Duodenal mucosa (tissue), 2 donors: ENCODE results near the gene DDX31.

Source experiments
- H3K27ac ChIP-seq: one replicate; pipeline ENCODE4 v1.7.0; 2013; ENCODE audit warnings: low read depth, low read length
- H3K27me3 ChIP-seq, 2 donors: one replicate each; pipeline ENCODE4 v1.7.0; 2013; ENCODE audit warnings: low read length in 2 of 2, control low read depth in 1 of 2; ENCODE audit not compliant: insufficient read depth in 2 of 2, control insufficient read depth in 1 of 2
- H3K36me3 ChIP-seq, 2 donors: one replicate each; pipeline ENCODE4 v1.7.0; 2013; ENCODE audit warnings: low read length in 2 of 2, control low read depth in 1 of 2; ENCODE audit not compliant: insufficient read depth in 2 of 2, control insufficient read depth in 1 of 2
- H3K4me1 ChIP-seq, 2 donors: one replicate each; pipeline ENCODE4 v1.7.0; 2013; ENCODE audit warnings: low read length in 2 of 2, control low read depth in 1 of 2; ENCODE audit not compliant: insufficient read depth in 2 of 2, control insufficient read depth in 1 of 2
- H3K4me3 ChIP-seq, 2 donors: one replicate each; pipeline ENCODE4 v1.7.0; 2013; ENCODE audit warnings: low read length in 2 of 2, low read depth in 1 of 2
- H3K9ac ChIP-seq, 2 donors: one replicate each; pipeline ENCODE4 v1.7.0; 2013; ENCODE audit warnings: low read length in 2 of 2, low read depth in 1 of 2
- H3K9me3 ChIP-seq, 2 donors: one replicate each; pipeline ENCODE4 v1.7.0; 2013; ENCODE audit warnings: low read length in 2 of 2, control low read depth in 1 of 2; ENCODE audit not compliant: control insufficient read depth in 1 of 2

The DDX31 gene

DNA sequence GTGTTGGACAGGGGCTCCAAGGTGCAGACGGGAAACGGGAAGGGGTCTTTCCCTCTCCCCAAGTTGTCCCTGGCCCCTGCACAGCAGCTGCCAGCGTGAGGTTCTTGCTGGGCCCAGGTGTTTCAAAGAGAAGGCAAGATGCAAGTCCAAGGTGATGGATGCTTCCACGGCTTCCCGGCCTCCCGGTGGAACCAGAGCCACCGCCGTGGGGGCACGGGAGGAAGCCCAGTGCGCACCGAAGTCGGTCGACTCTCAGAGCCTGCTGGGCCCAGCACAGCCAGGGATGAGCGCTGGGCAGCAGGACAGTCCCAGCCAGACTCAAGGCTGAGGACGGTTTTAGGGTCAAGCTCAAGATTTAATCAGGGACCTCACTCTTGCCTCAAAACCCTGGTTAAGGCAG, 112.6 kb downstream of the DDX31 start:
- H3K9me3 ChIP-seq = no peaks in the 10 kb centered on the region
- H3K36me3 ChIP-seq = no peaks in the 10 kb centered on the region
- peaks cover 0 to 1% of the 10 kb centered on the region in 2 donors for H3K27me3 ChIP-seq
- H3K27ac ChIP-seq = no peak overlapping the region
- no peak overlapping the region for H3K9ac ChIP-seq
- H3K4me3 ChIP-seq = no peak overlapping the region
- H3K4me1 ChIP-seq = no peaks in the 10 kb centered on the region

DNA sequence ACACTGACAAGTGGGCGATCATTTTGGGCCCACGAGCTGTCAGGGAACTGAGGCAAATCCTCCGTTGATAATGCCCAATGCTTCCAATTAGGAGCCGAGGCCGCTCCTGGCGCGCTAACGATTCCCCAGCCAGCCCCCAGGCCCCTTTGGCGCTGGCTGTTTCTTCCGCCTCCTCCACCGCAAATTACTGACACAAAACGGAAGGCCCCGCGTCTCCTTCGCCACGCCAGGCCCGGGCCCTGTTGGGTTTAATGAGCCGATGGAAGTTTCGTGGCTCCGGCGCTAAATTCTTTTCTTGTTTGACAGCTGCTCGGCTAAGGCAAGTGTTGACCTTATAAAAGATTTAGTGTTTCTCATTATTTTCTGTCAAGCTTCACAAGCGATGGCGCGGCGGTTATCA, 113.1 kb downstream of the DDX31 start:
- Histone ChIP-seq H3K4me1 (no peaks in the 10 kb centered on the region), H3K4me3 (no peak overlapping the region), H3K27ac (no peak overlapping the region), H3K9ac (no peak overlapping the region), H3K9me3 (no peaks in the 10 kb centered on the region), H3K36me3 (no peaks in the 10 kb centered on the region), H3K27me3 (no peaks in the 10 kb centered on the region)

DNA sequence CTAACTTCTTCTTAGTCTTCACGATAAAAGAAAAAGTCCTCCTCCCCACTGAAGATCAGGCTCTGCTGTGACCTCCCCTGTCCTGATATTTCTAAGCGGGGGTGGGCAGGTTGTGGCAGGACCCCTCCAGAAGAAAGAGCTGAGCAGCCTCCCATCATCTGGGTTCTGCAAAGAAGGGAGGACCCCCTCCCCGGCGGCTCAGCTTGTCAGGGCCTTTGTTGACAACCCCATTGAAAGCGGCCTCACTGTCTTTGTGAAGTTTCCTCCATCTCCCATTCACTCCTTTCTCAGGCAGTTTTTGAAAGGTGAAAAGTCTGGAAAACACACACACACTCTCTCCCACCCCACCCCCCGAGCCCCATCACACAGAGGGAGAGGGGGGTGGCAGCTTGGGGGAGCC, 113.5 kb downstream of the DDX31 start:
- Histone ChIP-seq H3K9ac (no peak overlapping the region), H3K27ac (no peak overlapping the region), H3K36me3 (no peaks in the 10 kb centered on the region), H3K4me3 (no peak overlapping the region), H3K4me1 (no peaks in the 10 kb centered on the region), H3K27me3 (no peaks in the 10 kb centered on the region), H3K9me3 (no peaks in the 10 kb centered on the region)

DNA sequence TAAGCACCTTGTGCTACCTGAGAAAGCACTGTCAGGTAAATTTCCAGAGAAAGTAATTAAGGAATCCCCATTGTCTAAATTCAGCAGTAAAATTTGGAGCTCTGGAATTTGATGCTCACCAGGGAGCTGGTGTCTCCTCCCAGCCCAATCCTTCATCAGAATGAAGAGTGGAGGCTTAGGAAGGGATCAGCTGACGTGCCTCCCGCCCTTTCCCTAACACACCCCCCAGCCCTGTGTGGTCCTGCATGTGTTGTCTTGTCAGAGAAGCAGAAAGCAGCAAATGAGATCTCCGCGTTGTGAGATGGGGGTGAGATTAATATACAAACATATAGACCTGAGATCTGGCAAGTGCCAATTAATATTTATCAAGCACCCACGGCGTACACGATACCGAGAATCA, 114.3 kb downstream of the DDX31 start:
- no peaks in the 10 kb centered on the region for H3K4me1 ChIP-seq
- H3K27ac ChIP-seq = no peak overlapping the region
- no peaks in the 10 kb centered on the region for H3K36me3 ChIP-seq
- H3K27me3 ChIP-seq = no peaks in the 10 kb centered on the region
- H3K4me3 ChIP-seq = no peak overlapping the region
- H3K9ac ChIP-seq = no peak overlapping the region
- H3K9me3 ChIP-seq = no peaks in the 10 kb centered on the region

DNA sequence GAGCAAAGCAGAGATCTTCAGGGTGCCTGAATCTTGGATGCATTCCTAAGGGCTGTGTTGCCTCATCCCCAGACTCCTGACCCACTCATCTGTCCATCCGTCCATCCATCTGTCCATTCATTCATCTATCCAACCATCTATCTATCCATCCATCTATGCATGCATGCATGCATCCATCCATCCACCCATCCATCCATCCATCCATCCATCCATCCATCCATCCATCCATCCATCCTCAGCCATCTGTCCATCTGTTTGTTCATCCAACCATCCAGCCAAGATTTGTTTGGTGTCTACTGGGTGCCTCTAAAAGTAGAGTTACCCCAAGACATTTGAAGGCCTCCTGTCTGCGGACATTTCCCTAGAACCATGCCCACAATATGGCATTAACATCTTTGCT, 115.0 kb downstream of the DDX31 start:
- Histone ChIP-seq H3K27me3 (no peaks in the 10 kb centered on the region), H3K9ac (no peak overlapping the region), H3K36me3 (no peaks in the 10 kb centered on the region), H3K4me3 (no peak overlapping the region), H3K4me1 (no peaks in the 10 kb centered on the region), H3K9me3 (no peaks in the 10 kb centered on the region), H3K27ac (no peak overlapping the region)

DNA sequence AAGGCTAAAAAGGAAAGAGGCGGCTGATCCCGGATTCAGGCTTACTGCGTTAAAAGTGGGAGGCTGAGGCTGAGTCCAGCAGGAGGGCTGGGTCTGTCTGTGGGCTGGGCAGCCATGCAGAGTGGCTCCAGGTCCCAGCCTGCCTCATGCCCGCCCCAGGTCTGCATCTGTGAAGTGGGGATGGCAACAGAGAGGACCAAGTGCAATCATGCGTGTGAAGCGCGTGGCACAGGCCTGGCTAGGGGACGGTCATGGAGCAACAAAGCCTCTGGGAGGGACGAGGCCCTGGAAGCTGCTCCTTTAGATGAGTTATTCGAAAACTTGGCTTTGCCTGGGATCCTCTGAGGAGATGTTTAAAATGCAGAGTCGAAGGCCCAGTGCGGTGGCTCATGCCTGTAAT, 117.7 kb downstream of the DDX31 start:
- H3K27me3 ChIP-seq = peaks cover 0 to 1% of the 10 kb centered on the region in 2 donors
- H3K27ac ChIP-seq = no peak overlapping the region
- H3K9me3 ChIP-seq = no peaks in the 10 kb centered on the region
- no peaks in the 10 kb centered on the region for H3K36me3 ChIP-seq
- H3K9ac ChIP-seq = no peak overlapping the region
- no peak overlapping the region for H3K4me3 ChIP-seq
- H3K4me1 ChIP-seq = no peaks in the 10 kb centered on the region

DNA sequence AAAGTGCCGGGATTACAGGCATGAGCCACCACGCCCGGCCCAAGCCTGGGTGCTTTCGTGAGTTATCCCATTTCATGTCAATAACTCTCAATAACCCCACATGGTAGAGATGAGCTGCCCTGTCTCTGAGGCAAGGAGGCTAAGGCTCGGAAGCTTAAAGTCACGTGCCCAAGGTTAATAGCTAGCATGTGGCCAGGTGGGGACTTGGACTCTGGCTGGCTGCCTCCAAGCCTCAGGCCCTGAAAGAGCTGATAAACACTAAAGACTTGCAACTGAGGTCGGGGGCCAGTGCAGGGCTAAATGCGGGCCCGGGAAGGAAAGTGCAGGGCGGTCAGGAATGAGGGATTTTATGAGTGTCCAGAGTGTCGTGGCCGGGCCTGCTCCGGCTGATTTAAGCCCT, 118.2 kb downstream of the DDX31 start:
- no peaks in the 10 kb centered on the region for H3K9me3 ChIP-seq
- H3K27me3 ChIP-seq = peaks cover 3 to 6% of the 10 kb centered on the region in 2 donors
- H3K4me3 ChIP-seq = no peak overlapping the region
- H3K4me1 ChIP-seq = no peaks in the 10 kb centered on the region
- no peak overlapping the region for H3K9ac ChIP-seq
- H3K27ac ChIP-seq = no peak overlapping the region
- no peaks in the 10 kb centered on the region for H3K36me3 ChIP-seq

DNA sequence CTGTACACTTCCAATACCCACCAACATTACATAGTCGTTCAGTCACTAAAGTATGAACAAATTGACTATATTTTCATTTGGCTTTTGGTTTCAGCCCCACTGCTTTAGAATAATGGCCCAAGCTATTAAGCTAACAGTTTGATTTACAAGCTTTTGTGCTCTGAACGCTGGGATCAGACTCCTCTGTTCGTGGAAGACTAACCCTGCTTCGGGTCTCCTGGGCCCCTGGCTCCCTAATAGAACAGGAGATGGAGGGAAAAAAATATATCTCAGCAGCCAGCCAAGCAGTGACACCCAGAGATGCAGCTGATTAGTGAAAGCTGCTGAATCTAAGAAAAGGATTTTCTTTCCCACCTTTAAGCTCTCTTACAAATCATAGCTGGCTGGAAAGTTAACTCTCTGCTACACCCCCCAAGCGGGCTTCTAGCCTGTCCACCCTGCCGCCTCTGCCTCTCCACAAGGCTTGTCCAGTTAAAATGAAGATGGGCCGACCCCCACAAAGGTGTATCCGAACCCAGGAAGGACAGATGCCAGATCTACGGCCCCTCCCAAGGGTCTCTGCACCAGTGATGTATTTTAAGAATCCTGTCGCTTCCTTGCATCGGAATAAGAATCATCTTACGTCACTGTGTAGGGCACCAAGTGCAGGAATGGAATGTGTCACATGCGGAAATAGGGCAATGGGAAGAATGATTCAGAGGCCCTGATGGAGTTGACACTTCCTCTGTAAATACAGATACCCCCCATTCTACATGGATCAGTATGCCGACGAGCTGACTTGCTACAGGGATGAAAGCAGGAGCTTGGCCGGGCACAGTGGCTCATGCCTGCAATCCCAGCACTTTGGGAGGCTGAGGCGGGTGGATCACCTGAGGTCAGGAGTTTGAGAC, 120.8 kb downstream of the DDX31 start:
- Histone ChIP-seq H3K9me3 (no peaks in the 10 kb centered on the region), H3K27me3 (peaks cover 9 to 11% of the 10 kb centered on the region in 2 donors), H3K9ac (no peak overlapping the region), H3K27ac (no peak overlapping the region), H3K36me3 (no peaks in the 10 kb centered on the region), H3K4me3 (no peak overlapping the region), H3K4me1 (no peaks in the 10 kb centered on the region)

DNA sequence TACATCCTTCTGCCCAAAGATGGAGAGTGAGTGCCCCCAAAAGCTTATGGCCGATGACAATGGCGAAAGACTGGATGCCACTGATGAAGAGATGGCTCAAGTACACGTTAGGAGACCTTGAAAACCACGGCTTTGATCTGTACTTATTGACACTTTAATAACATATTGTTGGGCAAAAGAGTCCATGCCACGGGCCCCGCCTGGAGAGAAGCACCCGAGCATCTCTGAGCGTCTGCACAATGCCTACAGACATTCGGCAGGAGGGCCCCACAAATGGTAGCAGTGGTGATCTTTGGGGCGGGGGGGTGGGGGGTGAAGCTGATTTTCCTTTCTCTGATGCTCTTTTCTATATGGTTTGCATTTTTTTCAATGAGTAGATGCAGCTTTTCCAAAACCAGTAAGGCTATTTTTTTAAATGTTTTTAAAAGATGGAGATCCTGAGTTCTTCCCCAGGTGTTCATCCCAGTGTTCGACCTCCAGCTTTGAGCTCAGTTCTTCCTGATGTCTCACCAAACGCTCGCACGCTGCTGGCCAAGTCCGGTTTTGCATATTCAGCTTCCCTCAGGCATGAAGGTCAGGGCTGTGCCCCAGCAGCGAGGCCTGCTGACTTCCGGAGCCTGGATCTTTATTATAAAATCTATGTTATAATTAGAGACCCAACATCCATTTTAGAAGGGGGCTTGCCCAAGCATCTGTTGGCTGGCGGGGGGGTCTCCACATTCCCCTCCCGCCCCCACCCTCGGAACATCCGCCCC, 121.6 kb downstream of the DDX31 start:
- Histone ChIP-seq H3K4me1 (no peaks in the 10 kb centered on the region), H3K27me3 (peaks cover 9 to 11% of the 10 kb centered on the region in 2 donors), H3K36me3 (no peaks in the 10 kb centered on the region), H3K9me3 (no peaks in the 10 kb centered on the region), H3K4me3 (no peak overlapping the region), H3K9ac (no peak overlapping the region), H3K27ac (no peak overlapping the region)

DNA sequence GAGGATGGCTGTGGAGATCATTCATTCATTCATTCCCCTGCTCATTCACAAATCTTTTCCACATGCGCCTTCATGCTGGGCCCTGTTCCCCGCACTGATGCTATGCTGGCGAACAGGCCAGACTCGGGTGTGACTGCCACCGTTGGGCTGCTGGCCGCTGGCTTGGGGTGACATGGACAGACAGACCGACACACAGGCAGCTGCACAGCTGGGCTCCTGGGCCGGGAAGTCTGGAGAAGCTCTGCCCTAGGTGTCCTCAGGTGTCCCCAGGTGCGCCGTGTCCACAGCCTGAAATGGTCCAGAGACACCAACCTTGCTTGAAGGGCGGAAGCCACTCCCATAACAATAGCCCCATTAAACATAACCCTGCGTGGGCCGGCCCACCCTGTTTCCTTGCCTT, 122.3 kb downstream of the DDX31 start:
- Histone ChIP-seq H3K27me3 (peaks cover 9 to 11% of the 10 kb centered on the region in 2 donors), H3K36me3 (no peaks in the 10 kb centered on the region), H3K4me3 (no peak overlapping the region)

More for the DNA sequence above, 122.3 kb downstream of the DDX31 start:
- Histone ChIP-seq H3K27ac (no peak overlapping the region), H3K9ac (no peak overlapping the region), H3K4me1 (no peaks in the 10 kb centered on the region), H3K9me3 (no peaks in the 10 kb centered on the region)
